ENCODE measurements around the gene PDCD4. TPM values are rescaled to one million over a fixed set of nuclear protein-coding genes. Genes with fewer than 3 reads are reported as not detected.

PDCD4 gene
- total and polyA plus RNA-seq, 3 donors from 2014 or later = 64.0 to 124 (median 71.1) TPM

DNA sequence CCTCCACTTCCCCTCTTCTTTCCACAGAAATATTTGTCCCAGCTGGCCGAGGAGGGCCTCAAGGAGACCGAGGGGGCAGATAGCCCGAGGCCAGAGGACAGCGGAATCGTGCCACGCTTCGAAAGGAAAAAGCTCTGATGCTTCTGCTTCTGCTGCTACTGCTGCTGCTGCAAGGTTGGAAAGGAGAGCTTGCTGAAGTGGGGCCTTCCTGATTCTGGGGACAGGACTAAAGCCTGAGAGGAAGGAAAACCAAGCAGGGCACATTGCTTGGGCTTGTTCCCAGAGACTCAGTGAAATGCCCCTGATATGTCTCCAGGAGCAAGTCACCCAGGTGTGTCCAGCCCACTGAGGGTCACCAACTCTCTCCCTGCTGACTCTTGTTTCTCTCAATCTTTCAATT, 35.9 kb upstream of the PDCD4 start:
- 52 to 60% methylated on average over 7 of the region's 7 CpGs for WGBS, 2 donors
- no peaks in the 10 kb centered on the region for H3K36me3 ChIP-seq (ENCODE audit: low read depth, missing control alignments)
- no peaks in the 10 kb centered on the region for H3K27me3 ChIP-seq
- H3K27ac ChIP-seq = peak overlapping the region; percentile 37 to 81
- intact Hi-C loops (cut with DNase I; ENCODE audit: low total_unique reads) = no loop called here
- peaks cover 63% of the 10 kb centered on the region for H3K4me1 ChIP-seq
- no peak for TF ChIP-seq POLR2A (IDR thresholded peaks at IDR 0.05)
- TF ChIP-seq, protein P1, sequence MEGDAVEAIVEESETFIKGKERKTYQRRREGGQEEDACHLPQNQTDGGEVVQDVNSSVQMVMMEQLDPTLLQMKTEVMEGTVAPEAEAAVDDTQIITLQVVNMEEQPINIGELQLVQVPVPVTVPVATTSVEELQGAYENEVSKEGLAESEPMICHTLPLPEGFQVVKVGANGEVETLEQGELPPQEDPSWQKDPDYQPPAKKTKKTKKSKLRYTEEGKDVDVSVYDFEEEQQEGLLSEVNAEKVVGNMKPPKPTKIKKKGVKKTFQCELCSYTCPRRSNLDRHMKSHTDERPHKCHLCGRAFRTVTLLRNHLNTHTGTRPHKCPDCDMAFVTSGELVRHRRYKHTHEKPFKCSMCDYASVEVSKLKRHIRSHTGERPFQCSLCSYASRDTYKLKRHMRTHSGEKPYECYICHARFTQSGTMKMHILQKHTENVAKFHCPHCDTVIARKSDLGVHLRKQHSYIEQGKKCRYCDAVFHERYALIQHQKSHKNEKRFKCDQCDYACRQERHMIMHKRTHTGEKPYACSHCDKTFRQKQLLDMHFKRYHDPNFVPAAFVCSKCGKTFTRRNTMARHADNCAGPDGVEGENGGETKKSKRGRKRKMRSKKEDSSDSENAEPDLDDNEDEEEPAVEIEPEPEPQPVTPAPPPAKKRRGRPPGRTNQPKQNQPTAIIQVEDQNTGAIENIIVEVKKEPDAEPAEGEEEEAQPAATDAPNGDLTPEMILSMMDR (IDR thresholded peaks at IDR 0.05) = no peak
- no peak overlapping the region for H3K4me3 ChIP-seq
- no peak for DNase-seq
- H3K9me3 ChIP-seq = no peaks in the 10 kb centered on the region

DNA sequence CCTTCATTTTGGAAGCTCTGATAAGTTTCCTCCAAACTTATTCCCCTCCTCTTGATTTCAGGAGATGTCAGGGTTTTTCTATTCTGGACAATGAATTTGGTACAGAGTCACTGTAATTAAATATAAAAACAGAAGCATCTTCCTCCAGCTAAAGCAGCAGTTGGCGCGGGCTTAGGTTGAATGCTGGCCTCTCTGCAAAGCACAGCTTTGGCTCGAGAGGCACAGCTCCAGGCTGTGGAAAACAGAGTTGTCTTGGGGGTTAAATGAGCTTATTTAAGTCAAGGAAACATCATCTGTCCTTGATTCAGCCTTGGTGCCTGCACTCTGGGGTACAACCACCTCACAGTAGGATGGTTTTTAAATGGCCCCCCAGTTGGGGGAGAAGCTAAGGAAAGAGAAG, 35.0 kb upstream of the PDCD4 start:
- 44 to 50% methylated on average over 3 of the region's 3 CpGs for WGBS, 2 donors
- H3K9me3 ChIP-seq = no peaks in the 10 kb centered on the region
- no peaks in the 10 kb centered on the region for H3K27me3 ChIP-seq
- intact Hi-C loops (cut with DNase I; ENCODE audit: low total_unique reads) = no loop called here
- DNase-seq = no peak
- no peak for TF ChIP-seq POLR2A (IDR thresholded peaks at IDR 0.05)
- TF ChIP-seq, protein P1 (IDR thresholded peaks at IDR 0.05) = no peak
- no peaks in the 10 kb centered on the region for H3K36me3 ChIP-seq (ENCODE audit: low read depth, missing control alignments)
- H3K4me3 ChIP-seq = no peak overlapping the region
- peak overlapping the region; percentile 42 to 81 for H3K27ac ChIP-seq
- H3K4me1 ChIP-seq = peaks cover 67% of the 10 kb centered on the region

DNA sequence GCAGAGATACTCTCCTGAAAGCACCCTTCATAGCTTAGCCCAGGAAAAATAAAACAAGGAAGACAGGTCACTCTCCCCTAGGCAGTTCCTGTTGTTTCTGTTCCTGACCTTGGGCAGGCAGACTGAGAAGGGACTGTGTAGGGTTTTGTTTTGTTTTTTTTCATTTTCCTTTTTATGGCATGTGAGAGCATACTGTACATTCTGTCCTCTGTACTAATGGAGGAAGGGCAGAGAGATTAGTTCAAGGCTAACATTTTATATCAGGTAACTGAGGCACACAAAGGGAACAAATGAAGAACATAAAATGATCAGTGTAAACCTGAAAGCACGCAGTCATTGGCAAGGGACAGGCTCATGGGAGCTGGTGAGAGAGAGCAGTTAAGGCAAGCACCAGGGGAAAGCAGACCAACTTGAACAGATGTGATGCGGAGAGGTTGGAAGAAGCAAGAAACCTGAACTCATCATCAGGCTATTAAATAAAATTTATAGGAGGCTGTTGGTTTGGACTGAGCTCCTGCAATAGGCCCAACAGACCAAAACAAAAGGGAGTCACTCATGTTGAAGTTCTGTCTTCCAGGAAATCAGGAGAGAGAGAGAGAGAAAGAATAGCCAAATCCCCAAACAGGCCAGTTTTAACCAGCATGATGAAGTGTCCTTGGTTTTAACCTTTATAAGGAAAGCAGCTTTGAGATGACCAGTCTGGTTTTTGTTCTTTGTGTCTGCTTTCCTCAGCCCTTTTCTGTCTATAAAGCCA, 34.1 kb upstream of the PDCD4 start:
- Histone ChIP-seq H3K9me3 (no peaks in the 10 kb centered on the region), H3K27me3 (no peaks in the 10 kb centered on the region), H3K27ac (peak overlapping the region; percentile 42 to 81), H3K4me1 (peaks cover 74% of the 10 kb centered on the region), H3K4me3 (no peak overlapping the region), H3K36me3 (ENCODE audit: low read depth, missing control alignments) (no peaks in the 10 kb centered on the region)
- 36 to 53% methylated on average over 2 of the region's 2 CpGs for WGBS, 2 donors
- intact Hi-C loops (cut with DNase I; ENCODE audit: low total_unique reads) = no loop called here
- TF ChIP-seq, protein P1 (IDR thresholded peaks at IDR 0.05) = no peak
- TF ChIP-seq POLR2A (IDR thresholded peaks at IDR 0.05) = no peak
- peak; percentile 66 for DNase-seq

DNA sequence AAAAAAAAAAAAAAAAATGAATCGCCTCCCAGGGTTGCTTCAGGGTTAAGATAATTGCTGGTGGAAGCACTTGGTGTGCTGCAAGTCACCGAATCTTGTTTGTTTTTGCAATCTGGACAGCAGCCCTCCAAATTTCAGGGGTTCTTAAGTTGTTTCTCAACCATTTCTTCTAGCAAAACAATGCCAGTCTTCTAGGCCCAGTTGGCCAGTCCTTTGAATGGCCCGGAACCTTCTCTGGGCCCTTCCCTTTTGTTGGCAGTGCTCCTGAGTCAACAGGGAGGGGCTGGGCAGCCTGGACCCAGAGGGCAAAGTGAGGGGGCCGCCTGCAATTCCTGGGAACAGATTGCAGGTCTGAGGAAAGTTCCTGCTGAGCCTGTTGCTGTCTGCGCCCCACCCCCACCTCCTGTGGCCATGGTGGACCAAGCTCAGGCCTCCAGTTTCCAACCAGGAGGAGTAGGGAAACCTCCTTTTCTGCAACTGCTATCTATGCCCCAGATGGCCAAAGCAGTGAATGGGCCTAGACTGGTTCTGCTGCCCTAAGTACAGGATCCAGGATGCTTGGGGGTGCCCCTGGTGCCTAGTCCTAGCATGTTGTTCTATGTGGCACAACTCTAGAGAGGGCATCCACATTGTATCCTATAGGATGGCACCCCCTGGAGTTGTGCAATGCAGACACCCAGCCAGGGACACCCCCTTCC, 31.4 kb upstream of the PDCD4 start:
- Histone ChIP-seq H3K4me1 (peaks cover 65% of the 10 kb centered on the region), H3K27ac (peak overlapping the region; percentile 18 to 47), H3K36me3 (ENCODE audit: low read depth, missing control alignments) (no peaks in the 10 kb centered on the region), H3K4me3 (no peak overlapping the region), H3K9me3 (no peaks in the 10 kb centered on the region), H3K27me3 (no peaks in the 10 kb centered on the region)
- DNase-seq = peak; percentile 56
- 55 to 62% methylated on average over 5 of the region's 5 CpGs for WGBS, 2 donors
- intact Hi-C loops (cut with DNase I; ENCODE audit: low total_unique reads) = no loop called here
- TF ChIP-seq, protein P1 (IDR thresholded peaks at IDR 0.05) = no peak
- no peak for TF ChIP-seq POLR2A (IDR thresholded peaks at IDR 0.05)
